GM12878 (cell line): ENCODE measurements around the gene SLC39A8. TPM values are rescaled to one million over a fixed set of nuclear protein-coding genes. Genes with fewer than 3 reads are reported as not detected.

ENCODE experiments used
- ATAC-seq: fragments of 200-7000 bp; cut with Tn5 transposase; 3 replicates; pipeline ENCODE4 v1.9.1; 2020; ENCODE audit warnings: mild to moderate bottlenecking, moderate library complexity
- BruUV-seq: library from RNA; stranded (reverse); fragments of 400-500 nt; replicated peaks from 2 replicates; lab custom pipeline; 2021; lab: Mats Ljungman, UMichigan
- CTCF ChIA-PET: fragments of 300-600 bp; sonication (Branson Sonifier 250); formaldehyde crosslinking; extraction: SDS; loops from one replicate; lab custom pipeline; 2021; ENCODE audit warnings: inconsistent platforms; lab: Yijun Ruan, JAX
- POLR2A ChIA-PET: fragments of 350-600 bp; formaldehyde crosslinking; extraction: SDS; loops from one replicate; lab custom pipeline; 2021; ENCODE audit warnings: inconsistent platforms; lab: Charles Lee
- RAD21 ChIA-PET: fragments of 300-600 bp; sonication (Branson Sonifier 250); formaldehyde crosslinking; loops from one replicate; lab custom pipeline; 2023; ENCODE audit warnings: antibody characterized with exemption; ENCODE audit not compliant: unreplicated experiment; lab: Charles Lee
- SMC1A ChIA-PET: fragments of 300-600 bp; sonication (Branson Sonifier 250); formaldehyde crosslinking; loops from one replicate; lab custom pipeline; 2023; ENCODE audit not compliant: unreplicated experiment, uncharacterized antibody; lab: Charles Lee
- DNase-seq: peaks from one replicate; pipeline ENCODE4 v3.0.0-alpha.2; 2011; ENCODE audit warnings: low read depth, low spot score
- FAIRE-seq: peaks from 3 replicates; lab custom pipeline; 2011; peaks lifted over from hg19 to GRCh38; lab: Jason Lieb, UNC
- H2AFZ ChIP-seq: 2 replicates; pipeline ENCODE4 v1.6.0; 2011; ENCODE audit warnings: low read depth, low read length, control low read depth; ENCODE audit not compliant: control insufficient read depth
- H3K27ac ChIP-seq: 2 replicates; pipeline ENCODE4 v1.5.1; 2011; ENCODE audit warnings: control low read depth; ENCODE audit not compliant: control insufficient read depth, insufficient read depth
- H3K27me3 ChIP-seq, 2 experiments: replicated peaks in 1 of 2; 2 replicates each; pipeline versions ENCODE4 v1.6.0 to v1.6.1; 2011; ENCODE audit warnings: low read length in 1 of 2; ENCODE audit not compliant: control insufficient read depth in 2 of 2, insufficient read depth in 2 of 2
- H3K36me3 ChIP-seq, 2 experiments: 2 replicates each; pipeline ENCODE4 v1.5.1; 2011; ENCODE audit warnings: low read length in 1 of 2; ENCODE audit not compliant: control insufficient read depth in 2 of 2, insufficient read depth in 2 of 2
- H3K4me1 ChIP-seq: 2 replicates; pipeline ENCODE4 v1.6.1; 2011; ENCODE audit warnings: mild to moderate bottlenecking, low read length, moderate library complexity, mixed read lengths; ENCODE audit not compliant: control insufficient read depth, insufficient read depth
- H3K4me2 ChIP-seq: 2 replicates; pipeline ENCODE4 v1.6.0; 2011; ENCODE audit warnings: control low read depth; ENCODE audit not compliant: control insufficient read depth, insufficient read depth
- H3K4me3 ChIP-seq: fragments of 200-600 bp; sonication (generic); 2 replicates; pipeline ENCODE4 v1.5.1; 2016
- H3K79me2 ChIP-seq: 2 replicates; pipeline ENCODE4 v1.6.0; 2011; ENCODE audit warnings: low read length; ENCODE audit not compliant: control insufficient read depth, insufficient read depth
- H3K9ac ChIP-seq: 2 replicates; pipeline ENCODE4 v1.8.0; 2011; ENCODE audit warnings: low read length, control low read depth, mixed read lengths; ENCODE audit not compliant: control insufficient read depth, insufficient read depth
- H3K9me3 ChIP-seq: replicated peaks from 3 replicates; pipeline ENCODE4 v1.5.1; 2011; ENCODE audit warnings: mild to moderate bottlenecking, low read length; ENCODE audit not compliant: control insufficient read depth, insufficient read depth
- H4K20me1 ChIP-seq: 2 replicates; pipeline ENCODE4 v1.6.0; 2011; ENCODE audit not compliant: control insufficient read depth, insufficient read depth
- EZH2 ChIP-seq: IDR thresholded peaks from 2 replicates; pipeline ENCODE4 v1.6.1; 2012; ENCODE audit warnings: low read depth, mild to moderate bottlenecking, control low read depth, inconsistent platforms, low read length, borderline replicate concordance; ENCODE audit not compliant: control insufficient read depth
- KLF5 ChIP-seq: fragments of 450-650 bp; IDR thresholded peaks from 2 replicates; pipeline ENCODE4 v1.6.1; 2014; ENCODE audit warnings: mild to moderate bottlenecking; ENCODE audit not compliant: partially characterized antibody
- SREBF2 ChIP-seq: IDR thresholded peaks from 2 replicates; pipeline ENCODE4 v1.6.1; 2012; ENCODE audit warnings: mild to moderate bottlenecking, low read length
- WGBS: methylation state at CpG from one replicate; pipeline ENCODE4 v1.1.6; 2016; ENCODE audit warnings: low lambda C conversion rate; ENCODE audit not compliant: insufficient replicate concordance, insufficient coverage; ENCODE audit errors: missing lambda C conversion rate; 5-methylcytosine and 5-hydroxymethylcytosine counted together
- in situ Hi-C: fragments of 300-500 bp; cut with MboI; formaldehyde crosslinking; loops from 9 replicates; pipeline ENCODE4 v1.14.3; 2018; ENCODE audit warnings: mixed read lengths
- intact Hi-C: fragments of 100-400 bp; cut with micrococcal nuclease; formaldehyde crosslinking; loops from one replicate; pipeline ENCODE4 v1.14.2; 2022; ENCODE audit not compliant: unreplicated experiment
- polyA plus RNA-seq, 11 experiments: library from polyadenylated mRNA; depleted of rRNA in 4 of 11; unstranded in 6 of 11; stranded (reverse) in 5 of 11; fragments of >200 nt; fragmentation: Nextera tagmentation in 4 of 11; fragmentation: Illumina TruSeq in 1 of 11; extraction: Ambion mirVana in 4 of 11; extraction: Trizol in 1 of 11; gene quantifications; 1 replicate in 1 of 11; 2 replicates in 10 of 11; pipeline versions ENCODE4 v1.2.1 to v1.2.3, GENCODE V29; 2011 to 2016; ENCODE audit warnings: inconsistent platforms in 2 of 11, missing spikeins in 2 of 11, low read depth in 1 of 11
- total RNA-seq, 4 experiments: library from RNA; depleted of rRNA in 3 of 4; stranded (reverse); fragments of >200 nt in 3 of 4; fragmentation: Illumina TruSeq in 1 of 4; extraction: Trizol in 1 of 4; gene quantifications; 2 replicates each; pipeline versions ENCODE4 v1.2.1 to v1.2.3, GENCODE V29; 2013 to 2021
- TF ChIP-seq, protein P1 (sequence below): IDR thresholded peaks from 2 replicates; pipeline ENCODE4 v1.6.1; 2011; ENCODE audit warnings: low read depth, low read length, improper control_type of control experiment, borderline replicate concordance

The SLC39A8 gene
- total and polyA plus RNA-seq, 10 of the 15 experiments (the other 5 are each of a cell fraction or from before 2014, with no cell fraction given) = 7.9 to 47.8 (median 32.8) TPM

GRCh38 chr4:102348701-102349100 is 3.4 kb upstream of the SLC39A8 start:
- Histone ChIP-seq H3K4me3 (no peak overlapping the region), H3K27me3 (no peaks in the 10 kb centered on the region), H3K9ac (no peak overlapping the region), H3K27ac (no peak overlapping the region), H2AFZ (no peak overlapping the region), H3K9me3 (no peaks in the 10 kb centered on the region), H3K79me2 (peaks cover 6% of the 10 kb centered on the region), H3K36me3 (no peaks in the 10 kb centered on the region), H4K20me1 (no peaks in the 10 kb centered on the region), H3K4me1 (peaks cover 5% of the 10 kb centered on the region), H3K4me2 (no peak overlapping the region)
- ChIA-PET SMC1A (no interaction called here), POLR2A (no interaction called here), RAD21 (no interaction called here), CTCF (no interaction called here)
- WGBS = 85% methylated on average over 2 of the region's 2 CpGs
- FAIRE-seq = no peak
- DNase-seq = no peak
- in situ Hi-C loops (loop anchor here (5.0 kb wide), 1 partner anchor 79 kb away; no protein-coding TSS in a partner anchor), intact Hi-C loops (loop anchor here (5.0 to 10.0 kb wide), 4 partner anchors 276 to 669 kb away; partner anchors contain the start of genes SLC9B1 and UBE2D3)
- BruUV-seq = no TSS peak
- ATAC-seq = no peak
- no peak for TF ChIP-seq KLF5
- no peak for TF ChIP-seq SREBF2

DNA sequence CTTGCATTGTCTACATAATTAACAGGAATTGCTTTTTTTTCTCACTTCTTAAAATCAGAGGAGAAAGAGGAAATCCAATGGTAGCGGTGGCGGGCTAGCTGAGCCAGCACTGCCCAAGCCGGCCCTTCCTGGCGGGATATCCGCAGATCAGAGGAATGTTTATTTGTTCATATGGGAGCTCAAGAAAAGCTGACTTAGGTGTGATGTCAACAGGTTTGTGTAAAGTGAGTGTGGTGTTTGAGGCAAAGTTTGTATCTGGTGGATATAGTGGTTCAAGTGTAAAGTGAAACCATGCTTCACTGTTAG is 466 bp upstream of the SLC39A8 start:
- H3K4me2 ChIP-seq = peak overlapping the region; percentile 90
- CTCF ChIA-PET = interaction anchor here (0.5 to 2.7 kb wide), 16 partner anchors 8 to 415 kb away, joined by 3 to 40 read pairs (median 4); partner anchors contain the start of genes MANBA and NFKB1
- peak overlapping the region; percentile 81; the same call in 1 of the 2 replicates for H3K9ac ChIP-seq
- TF ChIP-seq, protein P1, sequence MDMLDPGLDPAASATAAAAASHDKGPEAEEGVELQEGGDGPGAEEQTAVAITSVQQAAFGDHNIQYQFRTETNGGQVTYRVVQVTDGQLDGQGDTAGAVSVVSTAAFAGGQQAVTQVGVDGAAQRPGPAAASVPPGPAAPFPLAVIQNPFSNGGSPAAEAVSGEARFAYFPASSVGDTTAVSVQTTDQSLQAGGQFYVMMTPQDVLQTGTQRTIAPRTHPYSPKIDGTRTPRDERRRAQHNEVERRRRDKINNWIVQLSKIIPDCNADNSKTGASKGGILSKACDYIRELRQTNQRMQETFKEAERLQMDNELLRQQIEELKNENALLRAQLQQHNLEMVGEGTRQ = no peak
- no peak for TF ChIP-seq EZH2
- TF ChIP-seq, all 136 proteins: peak for 0
- H2AFZ ChIP-seq = peak overlapping the region; percentile 85
- H3K36me3 ChIP-seq = no peaks in the 10 kb centered on the region
- no peak overlapping the region for H3K27ac ChIP-seq
- FAIRE-seq (no peak), ATAC-seq (no peak), DNase-seq (no peak)
- in situ Hi-C loops = loop anchor here (5.0 kb wide), 1 partner anchor 82 kb away; no protein-coding TSS in a partner anchor
- H3K27me3 ChIP-seq = no peaks in the 10 kb centered on the region
- 25% methylated on average over 5 of the region's 5 CpGs for WGBS
- no peaks in the 10 kb centered on the region for H4K20me1 ChIP-seq
- POLR2A ChIA-PET = interaction anchor here (1.4 to 1.8 kb wide), 3 partner anchors 24 to 85 kb away, joined by 5 to 10 read pairs (median 9); no protein-coding TSS in a partner anchor
- peak overlapping the region; percentile 59 for H3K4me3 ChIP-seq
- RAD21 ChIA-PET = interaction anchor here (0.8 to 2.6 kb wide), 12 partner anchors 17 to 200 kb away, joined by 3 to 41 read pairs (median 6); no protein-coding TSS in a partner anchor
- H3K4me1 ChIP-seq = peaks cover 11% of the 10 kb centered on the region
- SMC1A ChIA-PET = interaction anchor here (0.6 to 3.5 kb wide), 15 partner anchors 13 to 747 kb away, joined by 3 to 32 read pairs (median 4); no protein-coding TSS in a partner anchor
- intact Hi-C loops = loop anchor here (1.0 to 10.0 kb wide), 8 partner anchors 23 to 672 kb away; partner anchors contain the start of genes SLC9B1 and UBE2D3
- TSS peak; percentile 55 for BruUV-seq
- H3K79me2 ChIP-seq = peaks cover 33% of the 10 kb centered on the region
- H3K9me3 ChIP-seq = no peaks in the 10 kb centered on the region
